Right lobe of liver (tissue), 6 donors: ENCODE results near the gene C1QTNF9B. TPM values are rescaled to one million over a fixed set of nuclear protein-coding genes. Genes with fewer than 3 reads are reported as not detected.

Experiments used
- ATAC-seq, 4 donors: fragments of 200-7000 bp; cut with Tn5 transposase; one replicate each; pipeline ENCODE4 v1.9.1; 2020; ENCODE audit warnings: mild to moderate bottlenecking in 4 of 4, moderate library complexity in 4 of 4
- DNase-seq, 3 donors: peaks; one replicate each; pipeline ENCODE4 v3.0.0-alpha.2; 2020
- H3K27ac ChIP-seq, 3 donors: fragments of 200-600 bp; one replicate each; pipeline ENCODE4 v1.8.0; 2022
- H3K27me3 ChIP-seq, 2 donors: fragments of 200-600 bp; one replicate each; pipeline ENCODE4 v1.8.0; 2022
- H3K36me3 ChIP-seq, 4 donors: fragments of 200-600 bp; sonication (generic) in 1 of 4; one replicate each; pipeline versions ENCODE4 v1.5.1 to v1.8.0; 2017 to 2022; ENCODE audit warnings: control low read depth in 1 of 4
- H3K4me1 ChIP-seq, 4 donors: fragments of 200-600 bp; sonication (generic) in 1 of 4; one replicate each; pipeline versions ENCODE4 v1.5.1 to v1.8.0; 2017 to 2022; ENCODE audit warnings: control low read depth in 1 of 4
- H3K4me3 ChIP-seq, 3 donors: fragments of 200-600 bp; one replicate each; pipeline ENCODE4 v1.8.0; 2022
- H3K9me3 ChIP-seq, 4 donors: fragments of 200-600 bp; sonication (generic) in 1 of 4; one replicate each; pipeline versions ENCODE4 v1.5.1 to v1.8.0; 2017 to 2022; ENCODE audit warnings: control low read depth in 1 of 4
- CTCF ChIP-seq, 4 donors: fragments of 200-600 bp in 3 of 4; fragments of 450-650 bp in 1 of 4; IDR thresholded peaks; one replicate each; pipeline versions ENCODE4 v1.5.1 to v1.8.0; 2016 to 2022; ENCODE audit warnings: antibody characterized with exemption in 4 of 4, mild to moderate bottlenecking in 2 of 4
- POLR2A ChIP-seq: fragments of 450-650 bp; IDR thresholded peaks from one replicate; pipeline ENCODE4 v1.6.1; 2017; ENCODE audit warnings: antibody characterized with exemption, mild to moderate bottlenecking
- WGBS: methylation state at CpG from one replicate; pipeline ENCODE4 v1.1.6; 2018; ENCODE audit warnings: low coverage, low lambda C conversion rate; ENCODE audit not compliant: insufficient coverage; ENCODE audit errors: missing lambda C conversion rate; 5-methylcytosine and 5-hydroxymethylcytosine counted together
- intact Hi-C, 2 donors: fragments of 100-400 bp; cut with DNase I; formaldehyde crosslinking; loops; one replicate each; pipeline versions ENCODE4 v1.11.2 to v1.14.1; 2022
- total RNA-seq, 6 experiments: library from RNA; depleted of rRNA in 2 of 6; stranded (reverse); fragments of >200 nt in 2 of 6; fragmentation: NEBNext Ultra II Directional in 3 of 6; extraction: Animal tissue kit (Norgen Biotek cat#: 25700) in 3 of 6; gene quantifications; one replicate each; pipeline versions ENCODE4 v1.1.0 to v1.2.4, GENCODE V29; 2016 to 2023
- donor health status: DM: no; HTN: yes; CAD: no.
- donor health status: DM: no; HTN: no; CAD: no.
- donor health status: DM: no; HTN: no; CAD: no.
- donor health status: DM: no; HTN: yes; CAD: no.
- donor health status: DM: no; HTN: yes; CAD: no.

C1QTNF9B gene
- total RNA-seq, 6 experiments from 2014 or later = 0.18 to 0.42 (median 0.22) TPM; not detected in 3

- Histone ChIP-seq H3K27ac (no peak overlapping the region), H3K36me3 (no peaks in the 10 kb centered on the region), H3K9me3 (no peaks in the 10 kb centered on the region), H3K4me3 (no peak overlapping the region), H3K27me3 (no peaks in the 10 kb centered on the region), H3K4me1 (no peaks in the 10 kb centered on the region)
- TF ChIP-seq POLR2A = no peak
- no peak for TF ChIP-seq CTCF (IDR thresholded peaks at IDR 0.05)
- no peak for ATAC-seq
- no peak for DNase-seq
- intact Hi-C loops = no loop called here
- 100% methylated on average over 1 of the region's 1 CpG for WGBS
Observed at GRCh38 chr13:23850134-23850533, 47.2 kb downstream of the C1QTNF9B start.

DNA sequence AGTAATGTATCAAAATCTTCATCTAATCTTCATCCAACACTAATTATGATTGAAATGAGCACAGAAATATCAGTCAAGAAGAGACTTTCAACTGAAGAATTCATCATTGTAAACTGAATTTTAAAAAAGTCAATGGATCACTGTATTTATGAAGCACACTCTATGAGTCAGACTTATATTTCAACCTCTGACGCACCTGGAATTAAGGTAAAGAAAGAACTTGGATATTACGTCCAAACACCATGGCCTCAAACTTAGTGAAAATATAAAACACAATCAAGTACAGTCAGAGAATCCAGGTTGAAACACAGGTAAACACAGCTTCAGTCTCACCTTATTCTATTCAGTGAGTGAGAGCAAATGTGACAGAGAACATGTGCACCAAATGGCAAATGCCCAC, 47.6 kb downstream of the C1QTNF9B start:
- no peak for ATAC-seq
- no peak for TF ChIP-seq POLR2A
- TF ChIP-seq CTCF (IDR thresholded peaks at IDR 0.05) = no peak
- Histone ChIP-seq H3K4me3 (no peak overlapping the region), H3K27ac (no peak overlapping the region), H3K27me3 (no peaks in the 10 kb centered on the region), H3K4me1 (no peaks in the 10 kb centered on the region), H3K9me3 (no peaks in the 10 kb centered on the region), H3K36me3 (no peaks in the 10 kb centered on the region)
- no peak for DNase-seq
- intact Hi-C loops = no loop called here
- WGBS = 74% methylated on average over 2 of the region's 2 CpGs

DNA sequence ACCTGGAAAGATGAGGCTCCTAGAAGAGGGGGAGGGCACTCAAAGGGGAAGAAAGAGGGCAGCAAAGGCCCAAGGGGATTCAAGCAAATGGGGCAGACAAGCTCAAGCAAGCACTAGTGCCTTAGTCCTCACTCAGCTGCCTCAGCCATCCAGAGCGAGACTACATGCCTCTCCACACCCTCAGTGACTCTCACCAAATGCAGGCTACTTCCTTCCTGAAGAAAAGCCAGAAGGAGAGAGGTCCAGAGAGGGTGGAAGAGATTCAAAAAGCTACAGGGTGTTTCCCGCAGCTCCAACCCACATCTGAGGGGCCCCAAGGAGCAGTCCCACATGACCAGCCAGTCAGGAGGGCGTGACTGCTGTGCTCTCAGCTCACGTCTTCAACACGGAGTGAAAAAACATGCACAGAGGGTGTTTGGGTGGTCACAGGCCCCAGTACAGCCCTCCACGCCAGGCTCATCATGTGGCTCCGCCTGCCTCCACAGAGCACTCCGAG, 48.6 kb downstream of the C1QTNF9B start:
- Histone ChIP-seq H3K4me3 (no peak overlapping the region), H3K4me1 (no peaks in the 10 kb centered on the region), H3K36me3 (no peaks in the 10 kb centered on the region), H3K27ac (no peak overlapping the region), H3K9me3 (no peaks in the 10 kb centered on the region), H3K27me3 (no peaks in the 10 kb centered on the region)
- intact Hi-C loops = no loop called here
- ATAC-seq = no peak
- WGBS = 60% methylated on average over 4 of the region's 8 CpGs
- DNase-seq = no peak
- TF ChIP-seq POLR2A (no peak), CTCF (IDR thresholded peaks at IDR 0.05) (no peak)

DNA sequence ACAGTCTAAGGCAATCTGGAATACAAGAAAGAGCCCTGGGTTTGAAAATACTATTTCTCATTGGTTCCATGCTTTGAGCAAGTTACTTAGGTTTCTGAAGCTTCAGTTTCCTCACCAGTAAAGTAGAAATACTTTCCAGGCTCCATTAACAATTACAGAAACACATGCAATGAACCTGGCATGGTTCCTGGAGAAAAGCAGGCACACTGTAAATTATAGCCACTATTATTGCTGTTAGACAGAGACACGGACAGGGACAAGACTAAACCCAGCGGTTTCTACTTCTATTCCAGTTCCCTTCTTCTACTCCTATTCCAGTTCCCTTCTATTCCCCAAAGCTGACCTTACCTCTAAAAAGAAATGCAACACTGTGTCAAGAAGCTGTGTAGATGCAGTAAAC, 49.3 kb downstream of the C1QTNF9B start:
- no peak for DNase-seq
- Histone ChIP-seq H3K27me3 (no peaks in the 10 kb centered on the region), H3K27ac (no peak overlapping the region), H3K9me3 (no peaks in the 10 kb centered on the region), H3K36me3 (no peaks in the 10 kb centered on the region), H3K4me3 (no peak overlapping the region), H3K4me1 (no peaks in the 10 kb centered on the region)
- 89% methylated on average over 2 of the region's 2 CpGs for WGBS
- intact Hi-C loops = no loop called here
- no peak for TF ChIP-seq CTCF (IDR thresholded peaks at IDR 0.05)
- no peak for TF ChIP-seq POLR2A
- no peak for ATAC-seq

- no peak for ATAC-seq
- Histone ChIP-seq H3K27ac (no peak overlapping the region), H3K9me3 (no peaks in the 10 kb centered on the region), H3K36me3 (no peaks in the 10 kb centered on the region), H3K4me3 (no peak overlapping the region), H3K27me3 (no peaks in the 10 kb centered on the region), H3K4me1 (no peaks in the 10 kb centered on the region)
- 68% methylated on average over 2 of the region's 2 CpGs for WGBS
- intact Hi-C loops = no loop called here
- TF ChIP-seq POLR2A = no peak
- no peak for TF ChIP-seq CTCF (IDR thresholded peaks at IDR 0.05)
- DNase-seq = no peak
Observed at GRCh38 chr13:23847497-23847896, 49.8 kb downstream of the C1QTNF9B start.
